EH (cell line): ENCODE measurements around the gene ALDH18A1.
"Not testable (repeated sequence)": the region's sequence is repeated elsewhere in the genome, so short reads cannot be mapped to it uniquely, and the experiment has no call there.

Source experiments
- DNase-seq: peaks from one replicate; pipeline ENCODE4 v3.0.0-alpha.2; 2015; ENCODE audit warnings: low read depth

The ALDH18A1 gene

DNA sequence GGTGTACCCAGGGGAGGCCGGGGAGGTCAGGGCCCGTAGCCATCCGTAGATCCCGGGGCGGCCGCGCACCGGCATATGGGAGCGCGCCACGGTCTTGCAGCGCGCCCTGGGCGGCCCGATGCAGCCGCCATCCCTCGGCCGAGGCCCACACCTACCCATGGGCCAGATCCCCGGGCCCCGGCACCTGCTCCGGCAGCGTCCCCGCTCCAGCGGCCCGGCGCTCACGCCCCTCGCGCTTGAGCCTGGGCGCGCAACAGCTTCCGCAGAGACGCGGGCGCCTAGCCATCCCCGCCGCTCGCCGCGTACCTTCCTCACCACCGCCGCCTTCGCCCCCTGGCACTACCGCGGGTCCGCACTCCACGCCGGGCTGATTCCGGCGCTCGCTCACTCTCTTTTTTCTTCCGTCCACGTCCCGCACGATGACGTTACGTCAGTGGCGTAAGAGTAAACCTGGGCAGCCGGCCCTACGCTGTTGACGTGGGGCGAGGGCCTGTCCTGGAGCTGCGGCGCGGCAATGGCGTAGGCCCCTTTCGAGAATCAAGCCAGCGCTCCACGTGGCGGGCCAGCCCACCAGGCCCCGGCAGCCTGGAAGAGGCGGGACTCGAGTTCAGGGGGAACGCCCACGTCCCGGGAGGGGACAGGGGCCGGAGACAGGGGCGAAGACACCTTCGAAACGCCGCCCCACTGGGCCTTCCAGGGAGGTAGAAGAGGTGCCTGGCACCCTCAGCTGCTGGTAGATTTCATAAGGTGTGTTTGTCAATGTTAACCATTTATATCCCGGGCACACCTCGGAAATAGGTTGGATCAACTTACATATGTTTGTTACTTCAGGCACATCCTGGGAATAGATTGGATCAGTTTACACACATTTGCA, at the start of gene ALDH18A1:
Gene ALDH18A1, minus strand, starts transcription at position 421 of the 874 bp plus-strand sequence. CDS start 3,334 bp downstream, outside the sequence.
- peak; percentile 94 for DNase-seq

DNA sequence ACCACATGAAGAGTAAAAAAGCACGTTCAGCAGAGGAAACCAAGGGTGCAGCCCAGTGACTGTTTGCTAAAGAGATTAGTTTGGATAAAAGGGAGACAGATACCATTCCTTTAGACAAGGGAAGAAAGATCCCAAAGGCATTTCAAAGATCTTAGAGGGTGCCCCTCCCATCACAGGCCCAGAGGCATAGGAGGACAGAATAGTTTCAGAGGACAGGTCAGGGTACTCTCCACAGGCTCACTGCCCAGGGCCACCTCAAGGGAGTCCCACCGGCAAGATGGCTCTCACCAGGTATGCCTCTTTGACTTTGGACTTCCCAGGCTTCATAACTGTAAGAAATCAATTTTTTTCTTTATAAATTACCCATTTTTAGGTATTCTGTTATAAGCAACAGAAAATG, 41.9 kb upstream of the ALDH18A1 start:
- DNase-seq: no peak

DNA sequence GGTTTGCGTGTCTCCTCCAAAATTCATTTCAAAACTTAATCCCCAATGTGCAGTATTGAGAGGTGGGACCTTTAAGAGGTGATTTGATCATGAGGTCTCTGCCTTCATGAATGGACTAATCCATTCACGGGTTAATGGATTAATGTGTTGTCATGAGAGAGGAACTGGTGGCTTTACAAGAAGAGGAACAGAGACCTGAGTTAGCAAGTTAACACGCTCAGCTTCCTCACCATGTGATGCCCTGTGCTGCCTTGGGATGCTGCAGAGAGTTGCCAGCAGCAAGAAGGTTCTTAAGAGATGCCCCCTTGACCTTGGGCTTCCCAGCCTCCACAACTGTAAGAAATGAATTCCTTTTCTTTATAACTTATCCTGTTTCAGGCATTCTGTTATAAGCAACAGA, 40.9 kb upstream of the ALDH18A1 start:
- no peak for DNase-seq

DNA sequence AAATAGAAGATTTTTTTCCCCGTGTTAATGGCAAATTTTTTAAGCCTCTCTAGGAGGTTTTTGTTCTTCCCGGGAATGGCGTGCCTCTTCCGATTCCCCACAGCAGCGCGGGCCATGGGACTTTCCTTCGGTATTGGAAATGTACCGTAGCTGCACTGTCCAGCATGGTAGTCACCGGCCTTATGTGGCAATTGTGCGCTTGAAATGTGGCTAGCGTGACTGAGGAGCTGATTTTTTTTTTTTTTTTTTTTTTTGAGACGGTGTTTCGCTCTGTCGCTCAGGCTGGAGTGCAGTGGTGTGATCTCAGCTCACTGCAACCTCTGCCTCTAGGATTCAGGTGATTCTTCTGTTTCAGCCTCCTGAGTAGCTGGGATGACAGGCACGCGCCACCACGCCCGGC, 38.2 kb upstream of the ALDH18A1 start:
- DNase-seq: no peak

DNA sequence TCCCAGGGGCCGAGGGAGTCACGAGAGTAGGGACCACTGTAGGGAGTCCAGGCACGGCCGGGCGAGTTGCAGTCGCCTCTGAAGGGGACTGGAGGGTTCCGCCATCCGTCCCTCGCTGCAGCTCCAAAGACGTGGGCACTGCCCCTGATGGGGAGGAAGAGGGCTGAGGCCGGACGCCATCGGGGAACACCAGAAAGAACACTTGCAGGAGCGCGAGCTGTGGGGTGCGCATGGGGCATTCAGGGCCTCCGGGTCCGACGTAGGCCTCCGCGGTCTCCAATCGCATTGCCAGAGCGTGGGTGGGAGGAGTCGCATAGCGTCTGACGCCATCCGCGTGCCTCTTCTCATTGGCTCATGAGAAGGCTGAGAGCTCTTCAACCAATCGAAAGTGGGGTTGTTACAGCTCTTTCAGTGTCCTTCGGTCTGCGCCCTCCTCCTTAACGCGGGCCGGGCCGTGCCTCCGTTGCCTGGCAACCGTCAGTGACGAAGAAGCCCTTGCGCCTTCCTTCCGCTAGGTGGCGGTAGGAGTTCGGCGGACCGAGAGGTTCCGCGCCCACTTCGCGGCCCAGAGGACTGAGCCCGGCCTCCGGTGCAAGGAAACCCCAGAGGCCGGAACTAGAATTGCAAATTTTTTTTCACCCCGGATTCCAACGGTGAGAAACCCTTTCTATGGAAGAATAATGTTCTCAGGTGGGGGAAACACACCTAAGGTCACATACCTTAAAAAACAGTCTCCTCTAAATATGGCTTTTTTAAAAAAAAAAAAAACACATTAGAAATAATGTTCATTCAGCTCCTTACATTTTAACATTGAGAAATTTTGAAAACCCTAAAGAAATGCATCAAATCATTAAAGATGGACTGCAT, 37.4 kb upstream of the ALDH18A1 start, which contains the start of gene TCTN3:
Gene TCTN3, minus strand, starts transcription at position 260 of the 867 bp plus-strand sequence. Its CDS starts 28 bp downstream, at position 232.
- DNase-seq: peak; percentile 100

DNA sequence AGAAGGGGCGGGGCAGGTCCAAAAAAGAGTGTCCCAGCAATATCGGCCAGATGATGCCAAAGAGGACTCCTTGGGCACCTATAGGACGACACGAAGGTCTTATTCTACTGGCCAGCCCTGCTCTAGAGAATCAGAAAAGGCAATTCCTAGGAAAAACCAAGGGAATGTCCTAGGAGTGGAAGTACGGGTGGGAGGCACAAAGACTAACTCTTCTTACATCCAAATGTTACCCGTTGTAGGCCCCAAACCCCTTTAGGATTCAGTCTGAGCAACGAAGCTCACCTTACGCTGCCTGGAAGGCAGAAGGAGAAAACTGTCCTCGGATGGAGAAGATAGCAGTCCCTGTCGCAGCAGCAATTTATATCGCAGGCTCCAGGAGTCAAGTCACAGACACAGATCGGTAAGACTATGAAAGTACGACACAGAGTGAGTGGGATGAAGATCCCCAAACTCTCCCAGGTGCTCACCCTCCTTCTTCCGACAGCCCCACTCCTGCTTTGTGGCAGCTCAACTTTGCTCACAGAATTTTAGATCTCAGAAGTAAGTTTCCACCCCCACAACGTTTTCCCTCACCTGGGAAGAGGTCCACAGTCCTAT, 36.7 kb upstream of the ALDH18A1 start:
- no peak for DNase-seq

DNA sequence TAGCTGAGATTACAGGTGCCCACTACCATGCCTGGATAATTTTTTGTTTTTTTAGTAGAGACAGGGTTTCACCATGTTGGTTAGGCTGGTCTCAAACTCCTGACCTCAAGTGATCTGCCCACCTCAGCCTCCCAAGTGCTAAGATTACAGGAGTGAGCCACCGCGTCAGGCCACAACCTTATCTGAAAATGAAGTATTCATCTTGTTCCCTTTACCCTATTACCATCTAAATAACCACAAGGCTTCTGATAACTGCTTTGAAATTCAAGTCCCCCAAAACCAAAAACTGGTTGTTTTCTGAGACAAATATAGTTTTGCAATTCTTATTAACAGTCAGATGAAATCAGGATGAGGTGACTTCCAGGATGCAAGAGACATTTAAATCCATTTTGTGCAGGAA, 34.8 kb upstream of the ALDH18A1 start:
- DNase-seq: no peak

GRCh38 chr10:95688648-95689047, 32.1 kb upstream of the ALDH18A1 start:
- no peak for DNase-seq

- DNase-seq: no peak
These were observed 27.5 kb upstream of the ALDH18A1 start for GRCh38 chr10:95683966-95684365.

DNA sequence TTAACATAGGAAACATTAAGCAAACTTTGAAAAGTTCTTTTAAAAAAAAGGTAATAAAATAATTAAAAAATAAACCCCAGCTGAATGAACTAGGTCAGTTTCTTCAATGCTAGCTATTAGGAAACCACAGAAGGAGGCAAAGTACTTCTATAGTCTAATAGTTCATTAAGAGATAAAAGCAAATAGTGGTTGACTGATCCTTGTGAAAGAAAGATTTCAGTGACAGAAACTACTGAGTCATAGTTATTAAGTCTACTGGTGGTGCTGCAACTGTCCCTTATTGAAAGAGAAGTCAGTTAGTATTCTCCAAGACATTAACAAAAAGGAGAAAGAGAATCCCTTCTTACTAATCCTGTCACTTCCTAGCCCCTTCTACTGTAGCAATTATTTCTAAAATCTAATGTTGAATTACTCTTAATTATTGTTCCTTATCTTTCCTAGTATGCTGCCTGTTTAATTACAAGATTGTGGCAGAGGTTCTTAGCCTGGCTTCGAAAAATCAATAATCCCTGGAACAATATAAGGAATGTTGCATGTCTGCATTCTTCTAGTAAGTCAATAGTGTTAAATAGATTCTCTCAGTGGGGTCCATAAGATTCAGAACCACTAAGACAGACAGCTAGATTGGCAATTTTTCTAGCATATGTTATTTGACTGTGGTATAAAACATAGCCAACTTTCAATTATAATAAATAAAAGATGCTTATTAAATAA, 19.0 kb upstream of the ALDH18A1 start:
- no peak for DNase-seq

DNA sequence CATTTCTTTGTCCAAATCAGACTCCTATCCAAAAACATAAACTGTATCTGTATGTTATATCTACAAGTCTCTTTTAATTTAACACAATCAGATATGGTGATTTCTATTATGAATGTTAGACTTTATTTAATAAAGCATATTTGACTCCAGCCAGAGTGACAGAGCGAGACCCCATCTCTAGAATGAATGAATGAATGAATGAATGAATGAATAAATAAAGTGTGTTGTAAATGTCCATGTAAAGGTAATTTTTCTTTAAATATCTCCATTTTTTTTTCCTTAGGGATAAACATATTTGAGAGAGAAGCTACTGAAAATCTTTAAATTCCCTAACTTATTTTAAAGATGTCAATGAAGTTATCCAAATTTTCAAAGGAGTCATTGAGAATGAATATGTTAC, 18.1 kb upstream of the ALDH18A1 start:
- no peak for DNase-seq

- DNase-seq: not testable (repeated sequence)
These were observed 16.1 kb upstream of the ALDH18A1 start for GRCh38 chr10:95672641-95673040.

DNA sequence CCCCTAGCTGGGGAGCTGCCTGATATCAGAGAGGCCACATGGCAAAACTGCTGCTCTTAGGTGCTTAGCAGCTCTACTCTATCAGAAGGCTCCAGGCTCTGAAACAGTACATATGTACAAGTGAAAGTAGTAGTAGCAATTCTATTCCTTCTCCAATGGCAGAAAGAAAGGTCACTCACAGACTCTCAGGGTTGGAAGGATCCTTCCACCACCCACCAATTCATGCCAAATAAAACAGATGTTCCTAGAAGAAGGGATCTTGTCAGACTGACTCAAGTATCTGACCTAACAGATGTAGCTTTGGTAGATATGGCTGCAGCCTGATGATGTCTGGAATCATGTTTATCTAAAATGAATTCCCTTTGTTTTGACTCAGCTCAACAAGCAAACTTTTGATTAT, 8.0 kb upstream of the ALDH18A1 start:
- DNase-seq: no peak

GRCh38 chr10:95663496-95663895, 7.0 kb upstream of the ALDH18A1 start:
- DNase-seq: no peak

- DNase-seq: no peak
These were observed 5.3 kb upstream of the ALDH18A1 start for GRCh38 chr10:95661818-95662217.

- DNase-seq: peak; percentile 61
These were observed 3.8 kb upstream of the ALDH18A1 start for GRCh38 chr10:95660283-95660682.

- DNase-seq: no peak
These were observed 739 bp upstream of the ALDH18A1 start for GRCh38 chr10:95657250-95657649.

DNA sequence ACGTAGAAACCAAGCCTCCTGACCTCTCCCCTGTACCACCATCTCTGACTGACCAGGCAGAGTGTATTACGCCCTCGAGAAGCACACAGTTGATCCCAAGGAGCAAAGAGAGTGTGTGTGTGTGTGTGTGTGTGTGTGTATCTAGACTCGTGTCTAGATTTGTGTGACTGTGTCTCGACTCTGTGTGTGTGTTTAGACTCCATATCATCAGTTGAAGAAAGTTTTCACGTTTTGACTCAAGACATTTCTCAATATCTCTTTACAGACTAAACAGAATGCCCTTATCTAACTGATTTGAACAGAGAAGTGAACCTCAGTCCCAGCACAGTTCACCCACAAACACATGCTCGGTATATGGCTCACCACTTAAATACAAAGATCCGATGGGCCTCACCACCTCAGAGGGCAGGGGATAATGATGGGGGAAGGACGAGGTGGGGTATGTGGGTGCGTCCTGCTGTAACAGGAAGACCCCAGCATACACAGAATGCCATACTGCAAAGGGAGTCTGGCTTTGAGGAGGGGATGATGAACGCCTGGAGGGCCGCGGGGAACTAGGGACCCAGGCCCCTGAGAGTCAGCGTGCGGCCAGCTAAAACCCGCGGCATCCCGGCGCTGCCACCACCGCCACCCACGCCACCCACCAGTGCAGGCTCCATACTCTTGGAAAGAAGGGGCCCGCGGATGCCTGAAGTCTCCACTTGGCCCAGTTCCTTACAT, 780 bp downstream of the ALDH18A1 start:
- peak; percentile 39 for DNase-seq

GRCh38 chr10:95653895-95654294, 2.6 kb downstream of the ALDH18A1 start:
- DNase-seq: no peak

DNA sequence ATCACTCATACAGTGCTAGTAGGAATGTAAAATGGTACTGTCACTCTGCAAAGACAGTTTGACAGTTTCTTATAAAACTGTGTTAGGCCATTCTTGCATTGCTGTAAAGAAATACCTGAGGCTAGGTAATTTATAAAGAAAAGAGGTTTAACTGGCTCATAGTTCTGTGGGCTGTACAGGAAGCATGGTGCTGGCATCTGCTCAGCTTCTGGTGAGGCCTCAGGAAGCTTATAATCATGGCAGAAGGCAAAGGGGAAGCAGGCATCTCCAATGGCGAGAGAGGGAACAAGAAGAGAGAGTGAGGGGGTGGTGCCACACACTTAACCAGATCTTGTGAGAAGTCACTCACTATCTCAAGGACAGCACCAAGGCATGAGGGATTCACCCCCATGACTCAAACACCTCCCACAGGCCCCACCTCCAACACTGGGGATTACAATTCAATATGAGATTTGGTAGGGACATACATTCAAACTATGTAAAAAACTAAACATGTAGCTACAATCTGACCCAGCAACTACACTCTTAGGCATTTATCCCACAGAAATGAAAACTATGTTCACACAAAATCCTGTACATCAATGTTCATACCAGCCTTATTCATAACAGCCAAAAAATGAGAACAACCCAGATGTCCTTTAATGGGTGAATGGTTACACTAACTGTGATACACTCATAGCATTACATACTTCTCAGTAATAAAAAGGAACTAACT, 5.0 kb downstream of the ALDH18A1 start:
- peak; percentile 42 for DNase-seq
